ENCODE measurements around the gene FER. TPM values are rescaled to one million over a fixed set of nuclear protein-coding genes. Genes with fewer than 3 reads are reported as not detected.

Gene FER
- total and polyA plus RNA-seq, 10 of the 15 experiments (the other 5 are each of a cell fraction or from before 2014, with no cell fraction given) = 4.4 to 19.1 (median 9.6) TPM

GRCh38 chr5:108703313-108703712 is 44.4 kb upstream of the FER start (continued):
- TF ChIP-seq NFYB (IDR thresholded peaks at IDR 0.05; ENCODE audit: insufficient read depth, low read depth, low read length) (no peak), CBFB (IDR thresholded peaks at IDR 0.05; ENCODE audit: low read depth) (no peak), ZBED1 (IDR thresholded peaks at IDR 0.05; ENCODE audit: borderline replicate concordance) (no peak), SPI1 (IDR thresholded peaks at IDR 0.05; ENCODE audit: borderline replicate concordance, insufficient read depth, low read depth, low read length) (no peak), YY1 (IDR thresholded peaks at IDR 0.05; ENCODE audit: low read depth, low read length) (no peak), MYC (IDR thresholded peaks at IDR 0.05; ENCODE audit: insufficient read depth, insufficient read length, insufficient replicate concordance, low read length, severe bottlenecking) (no peak)

GRCh38 chr5:108707141-108707540 is 40.6 kb upstream of the FER start:
- POLR2A ChIA-PET = no interaction called here
- Histone ChIP-seq H3K4me3 (no peak overlapping the region), H2AFZ (ENCODE audit: control insufficient read depth, low read depth, low read length) (no peak overlapping the region), H3K4me1 (ENCODE audit: control insufficient read depth, insufficient read depth, low read length) (no peaks in the 10 kb centered on the region), H3K9me3 (replicated peaks; ENCODE audit: control insufficient read depth, insufficient read depth, low read length) (no peaks in the 10 kb centered on the region), H3K9ac (ENCODE audit: control insufficient read depth, insufficient read depth, low read length) (no peak overlapping the region), H3K79me2 (ENCODE audit: control insufficient read depth, insufficient read depth, low read length) (no peaks in the 10 kb centered on the region), H4K20me1 (ENCODE audit: control insufficient read depth, insufficient read depth) (no peaks in the 10 kb centered on the region), H3K36me3 (ENCODE audit: control insufficient read depth in 2 of 2, insufficient read depth in 2 of 2, low read length in 1 of 2) (no peaks in the 10 kb centered on the region), H3K27me3 (replicated peaks in 1 of 2; ENCODE audit: control insufficient read depth in 2 of 2, insufficient read depth in 2 of 2, low read length in 1 of 2) (no peaks in the 10 kb centered on the region; a peak in 1 of 4 replicates), H3K27ac (ENCODE audit: control insufficient read depth, insufficient read depth) (no peak overlapping the region), H3K4me2 (ENCODE audit: control insufficient read depth, insufficient read depth) (no peak overlapping the region)
- in situ Hi-C loops (cut with MboI) = no loop called here
- CTCF ChIA-PET = no interaction called here
- ATAC-seq (no peak), FAIRE-seq (no peak), DNase-seq (ENCODE audit: low read depth, low spot score) (no peak)
- 83% methylated on average over 8 of the region's 8 CpGs for WGBS (ENCODE audit: insufficient coverage, insufficient replicate concordance, low lambda C conversion rate, missing lambda C conversion rate)
- no TSS peak for BruUV-seq (replicated peaks)
- intact Hi-C loops (cut with micrococcal nuclease; ENCODE audit: unreplicated experiment) = no loop called here
- SMC1A ChIA-PET (ENCODE audit: uncharacterized antibody, unreplicated experiment) = interaction anchor here (3.1 kb wide), 1 partner anchor 11 kb away, joined by 8 read pairs; no protein-coding TSS in a partner anchor
- RAD21 ChIA-PET (ENCODE audit: unreplicated experiment) = no interaction called here
- TF ChIP-seq ZBTB33 (IDR thresholded peaks at IDR 0.05) (no peak), TCF3 (IDR thresholded peaks at IDR 0.05; ENCODE audit: borderline replicate concordance, insufficient read depth, low read depth, low read length) (no peak), MEF2B (IDR thresholded peaks at IDR 0.05; ENCODE audit: partially characterized antibody, poor library complexity, severe bottlenecking) (no peak), ZNF274 (IDR thresholded peaks at IDR 0.05; ENCODE audit: insufficient read depth, insufficient read length) (no peak), BRCA1 (IDR thresholded peaks at IDR 0.05; ENCODE audit: low read depth, low read length) (no peak), ELK1 (IDR thresholded peaks at IDR 0.05; ENCODE audit: low read depth, low read length) (no peak), MXI1 (IDR thresholded peaks at IDR 0.05; ENCODE audit: low read depth, low read length) (no peak), ZNF217 (IDR thresholded peaks at IDR 0.05) (no peak), SP1 (IDR thresholded peaks at IDR 0.05; ENCODE audit: low read depth, low read length) (no peak), BCL11A (IDR thresholded peaks at IDR 0.05; ENCODE audit: low read depth, low read length) (no peak), NR2F1 (conservative IDR thresholded peaks at IDR 0.05) (no peak), CTCF (IDR thresholded peaks at IDR 0.05 in 2 of 3, conservative IDR thresholded peaks at IDR 0.05 in 1 of 3; ENCODE audit: control insufficient read depth in 2 of 3, extremely low read depth in 1 of 3, insufficient read depth in 1 of 3, low read depth in 3 of 3, low read length in 3 of 3) (no peak), CHD4 (IDR thresholded peaks at IDR 0.05) (no peak)
